ENCODE results near the gene CFAP299. TPM values are rescaled to one million over a fixed set of nuclear protein-coding genes. Genes with fewer than 3 reads are reported as not detected.

The CFAP299 gene
- polyA plus RNA-seq, 1 experiment: 3.3 TPM

GRCh38 chr4:80587871-80588385 lies 252.4 kb downstream of the CFAP299 start:
- ChIA-PET POLR2A (no interaction called here), CTCF (no interaction called here)
- no peak for DNase-seq (ENCODE audit: low read depth)
- Histone ChIP-seq H3K36me3 (ENCODE audit: control insufficient read depth, insufficient read depth, low read length) (no peaks in the 10 kb centered on the region), H3K4me3 (ENCODE audit: low read depth, low read length) (no peak overlapping the region), H3K27me3 (ENCODE audit: control insufficient read depth, insufficient read depth, low read length) (no peaks in the 10 kb centered on the region)
- no peak for TF ChIP-seq CTCF (IDR thresholded peaks at IDR 0.05; ENCODE audit: insufficient read depth, low read depth, low read length)

GRCh38 chr4:80592950-80593349 lies 257.4 kb downstream of the CFAP299 start:
- ChIA-PET CTCF (no interaction called here), POLR2A (no interaction called here)
- TF ChIP-seq CTCF (IDR thresholded peaks at IDR 0.05; ENCODE audit: insufficient read depth, low read depth, low read length): 0 out of 2 replicates have a peak, but pooled peaks have one; percentile 3
- Histone ChIP-seq H3K27me3 (ENCODE audit: control insufficient read depth, insufficient read depth, low read length) (no peaks in the 10 kb centered on the region), H3K36me3 (ENCODE audit: control insufficient read depth, insufficient read depth, low read length) (no peaks in the 10 kb centered on the region), H3K4me3 (ENCODE audit: low read depth, low read length) (no peak overlapping the region)
- no peak for DNase-seq (ENCODE audit: low read depth)

- CTCF ChIA-PET: no interaction called here
- TF ChIP-seq CTCF (IDR thresholded peaks at IDR 0.05; ENCODE audit: insufficient read depth, low read depth, low read length): no peak
- Histone ChIP-seq H3K27me3 (ENCODE audit: control insufficient read depth, insufficient read depth, low read length) (no peaks in the 10 kb centered on the region), H3K36me3 (ENCODE audit: control insufficient read depth, insufficient read depth, low read length) (no peaks in the 10 kb centered on the region), H3K4me3 (ENCODE audit: low read depth, low read length) (no peak overlapping the region)
- POLR2A ChIA-PET: no interaction called here
- no peak for DNase-seq (ENCODE audit: low read depth)
Observed at GRCh38 chr4:80594701-80595100, 259.2 kb downstream of the CFAP299 start.

GRCh38 chr4:80608281-80608980 lies 272.9 kb downstream of the CFAP299 start:
- Histone ChIP-seq H3K36me3 (ENCODE audit: control insufficient read depth, insufficient read depth, low read length) (no peaks in the 10 kb centered on the region), H3K4me3 (ENCODE audit: low read depth, low read length) (no peak overlapping the region), H3K27me3 (ENCODE audit: control insufficient read depth, insufficient read depth, low read length) (no peaks in the 10 kb centered on the region)
- TF ChIP-seq CTCF (IDR thresholded peaks at IDR 0.05; ENCODE audit: insufficient read depth, low read depth, low read length): no peak
- ChIA-PET CTCF (no interaction called here), POLR2A (interaction anchor here (0.5 kb wide), 1 partner anchor 339 kb away, joined by 3 read pairs; no protein-coding TSS in a partner anchor)
- DNase-seq (ENCODE audit: low read depth): peak; percentile 21

GRCh38 chr4:80610199-80610598 lies 274.7 kb downstream of the CFAP299 start:
- TF ChIP-seq CTCF (IDR thresholded peaks at IDR 0.05; ENCODE audit: insufficient read depth, low read depth, low read length): no peak
- no peaks in the 10 kb centered on the region for H3K27me3 ChIP-seq (ENCODE audit: control insufficient read depth, insufficient read depth, low read length)
- CTCF ChIA-PET: no interaction called here
- H3K4me3 ChIP-seq (ENCODE audit: low read depth, low read length): no peak overlapping the region
- no peaks in the 10 kb centered on the region for H3K36me3 ChIP-seq (ENCODE audit: control insufficient read depth, insufficient read depth, low read length)
- POLR2A ChIA-PET: no interaction called here
- DNase-seq (ENCODE audit: low read depth): no peak

Measured in BJ (cell line).